ENCODE results near the gene TNFRSF21. TPM values are rescaled to one million over a fixed set of nuclear protein-coding genes. Genes with fewer than 3 reads are reported as not detected.

The TNFRSF21 gene
- total and polyA plus RNA-seq, 10 of the 15 experiments (the other 5 are each of a cell fraction or from before 2014, with no cell fraction given): 0.09 to 1.0 (median 0.27) TPM

- POLR2A ChIA-PET: interaction anchor here (1.1 kb wide), 1 partner anchor 9 kb away, joined by 5 read pairs; no protein-coding TSS in a partner anchor
- no peaks in the 10 kb centered on the region for H3K9me3 ChIP-seq (replicated peaks; ENCODE audit: control insufficient read depth, insufficient read depth, low read length)
- TF ChIP-seq ZBTB4 (CRISPR knock-in tag; IDR thresholded peaks at IDR 0.05) (no peak), SP1 (IDR thresholded peaks at IDR 0.05; ENCODE audit: low read depth, low read length) (peak; percentile 44), RUNX3 (IDR thresholded peaks at IDR 0.05; ENCODE audit: low read length) (peak; percentile 79), SREBF2 (IDR thresholded peaks at IDR 0.05; ENCODE audit: low read length) (no peak), CTCF (IDR thresholded peaks at IDR 0.05 in 2 of 3, conservative IDR thresholded peaks at IDR 0.05 in 1 of 3; ENCODE audit: control insufficient read depth in 2 of 3, extremely low read depth in 1 of 3, insufficient read depth in 1 of 3, low read depth in 3 of 3, low read length in 3 of 3) (no peak), ZNF217 (IDR thresholded peaks at IDR 0.05) (no peak), SIN3A (IDR thresholded peaks at IDR 0.05; ENCODE audit: low read depth, low read length) (no peak), EED (IDR thresholded peaks at IDR 0.05; ENCODE audit: low read depth) (peak; percentile 57), IRF4 (IDR thresholded peaks at IDR 0.05; ENCODE audit: low read depth, low read length) (peak; percentile 80), ZBTB40 (IDR thresholded peaks at IDR 0.05; ENCODE audit: borderline replicate concordance) (no peak), ZSCAN29 (IDR thresholded peaks at IDR 0.05) (no peak), TARDBP (IDR thresholded peaks at IDR 0.05; ENCODE audit: borderline replicate concordance) (peak; percentile 86)
Measured at GRCh38 chr6:47242483-47243386, 67.0 kb downstream of the TNFRSF21 start.

More at GRCh38 chr6:47242483-47243386, 67.0 kb downstream of the TNFRSF21 start:
- Histone ChIP-seq H3K4me3 (no peak overlapping the region), H3K27me3 (replicated peaks in 1 of 2; ENCODE audit: control insufficient read depth in 2 of 2, insufficient read depth in 2 of 2, low read length in 1 of 2) (no peaks in the 10 kb centered on the region), H3K79me2 (ENCODE audit: control insufficient read depth, insufficient read depth, low read length) (no peaks in the 10 kb centered on the region), H3K27ac (ENCODE audit: control insufficient read depth, insufficient read depth) (peak overlapping the region; percentile 60; the same call in 1 of the 2 replicates), H3K9ac (ENCODE audit: control insufficient read depth, insufficient read depth, low read length) (no peak overlapping the region), H2AFZ (ENCODE audit: control insufficient read depth, low read depth, low read length) (no peak overlapping the region; the same call in 1 of the 2 replicates), H3K4me1 (ENCODE audit: control insufficient read depth, insufficient read depth, low read length) (peaks cover 25% of the 10 kb centered on the region), H4K20me1 (ENCODE audit: control insufficient read depth, insufficient read depth) (no peaks in the 10 kb centered on the region), H3K4me2 (ENCODE audit: control insufficient read depth, insufficient read depth) (peak overlapping the region; percentile 17; the same call in 1 of the 2 replicates), H3K36me3 (ENCODE audit: control insufficient read depth in 2 of 2, insufficient read depth in 2 of 2, low read length in 1 of 2) (no peaks in the 10 kb centered on the region)
- ChIA-PET RAD21 (ENCODE audit: unreplicated experiment) (interaction anchor here (0.6 to 1.7 kb wide), 12 partner anchors 11 to 492 kb away, joined by 3 to 8 read pairs (median 4); no protein-coding TSS in a partner anchor), CTCF (interaction anchor here (0.7 to 1.4 kb wide), 6 partner anchors 9 to 388 kb away, joined by 3 to 5 read pairs (median 4); no protein-coding TSS in a partner anchor), SMC1A (ENCODE audit: uncharacterized antibody, unreplicated experiment) (interaction anchor here (0.6 to 1.6 kb wide), 11 partner anchors 8 to 144 kb away, joined by 3 to 4 read pairs (median 3); no protein-coding TSS in a partner anchor)
- ATAC-seq (peak; percentile 98), DNase-seq (ENCODE audit: low read depth, low spot score) (peak; percentile 72), FAIRE-seq (peak; percentile 94)
- intact Hi-C loops (cut with micrococcal nuclease; ENCODE audit: unreplicated experiment): loop anchor here (2.0 kb wide), 1 partner anchor 42 kb away; no protein-coding TSS in a partner anchor
- 31% methylated on average over 14 of the region's 14 CpGs for WGBS (ENCODE audit: insufficient coverage, insufficient replicate concordance, low lambda C conversion rate, missing lambda C conversion rate)
- no TSS peak for BruUV-seq (replicated peaks)
- in situ Hi-C loops (cut with MboI): no loop called here
